IPS-18c (cell line): ENCODE data around the gene CDK6.
A peak's percentile ranks its signal among the peaks of the same experiment; 100 is the strongest.
"Not testable (repeated sequence)": the region's sequence is repeated elsewhere in the genome, so short reads cannot be mapped to it uniquely, and the experiment has no call there.

Experiments
- H3K4me3 ChIP-seq: 2 replicates; pipeline ENCODE4 v1.7.0; 2013; ENCODE audit warnings: low read depth, mild to moderate bottlenecking, low read length, moderate library complexity; ENCODE audit not compliant: insufficient read depth
- H3K9me3 ChIP-seq: one replicate; pipeline ENCODE4 v1.6.1; 2013; ENCODE audit warnings: mild to moderate bottlenecking, low read length, moderate library complexity; ENCODE audit not compliant: control insufficient read depth, insufficient read depth

CDK6 gene

GRCh38 chr7:92836489-92836999 lies at the start of gene CDK6:
Gene CDK6 (minus strand): TSS chr7:92836573. CDS start chr7:92833323, 3,250 bp downstream.
- Histone ChIP-seq H3K4me3 (peak within 1 kb of the TSS; percentile 78), H3K9me3 (no peaks in the 10 kb centered on the region)

GRCh38 chr7:92886039-92886438 lies 49.7 kb upstream of the CDK6 start:
- not testable (repeated sequence) for H3K9me3 ChIP-seq

GRCh38 chr7:92884218-92884617 lies 47.8 kb upstream of the CDK6 start:
- Histone ChIP-seq H3K4me3 (no peak overlapping the region), H3K9me3 (no peaks in the 10 kb centered on the region)

More at GRCh38 chr7:92886039-92886438, 49.7 kb upstream of the CDK6 start:
- H3K4me3 ChIP-seq: not testable (repeated sequence)

GRCh38 chr7:92882760-92883159 lies 46.4 kb upstream of the CDK6 start:
- Histone ChIP-seq H3K9me3 (no peaks in the 10 kb centered on the region), H3K4me3 (no peak overlapping the region)

- no peak overlapping the region for H3K4me3 ChIP-seq
- no peaks in the 10 kb centered on the region for H3K9me3 ChIP-seq
Observed at GRCh38 chr7:92881091-92881485, 44.7 kb upstream of the CDK6 start.

GRCh38 chr7:92880212-92881090 lies 44.1 kb upstream of the CDK6 start:
- Histone ChIP-seq H3K9me3 (no peaks in the 10 kb centered on the region), H3K4me3 (no peak overlapping the region)

- Histone ChIP-seq H3K9me3 (no peaks in the 10 kb centered on the region), H3K4me3 (no peak overlapping the region)
Observed at GRCh38 chr7:92877367-92877766, 41.0 kb upstream of the CDK6 start.

- Histone ChIP-seq H3K4me3 (no peak overlapping the region), H3K9me3 (no peaks in the 10 kb centered on the region)
Observed at GRCh38 chr7:92876836-92877235, 40.5 kb upstream of the CDK6 start.

- Histone ChIP-seq H3K4me3 (no peak overlapping the region), H3K9me3 (no peaks in the 10 kb centered on the region)
Observed at GRCh38 chr7:92875719-92876118, 39.3 kb upstream of the CDK6 start.

- H3K9me3 ChIP-seq: no peaks in the 10 kb centered on the region
Observed at GRCh38 chr7:92875173-92875572, 38.8 kb upstream of the CDK6 start.

GRCh38 chr7:92874567-92874966 lies 38.2 kb upstream of the CDK6 start:
- Histone ChIP-seq H3K4me3 (no peak overlapping the region), H3K9me3 (no peaks in the 10 kb centered on the region)

More at GRCh38 chr7:92875173-92875572, 38.8 kb upstream of the CDK6 start:
- H3K4me3 ChIP-seq: no peak overlapping the region

GRCh38 chr7:92873776-92874175 lies 37.4 kb upstream of the CDK6 start:
- H3K9me3 ChIP-seq: no peaks in the 10 kb centered on the region
- H3K4me3 ChIP-seq: no peak overlapping the region

GRCh38 chr7:92872701-92873100 lies 36.3 kb upstream of the CDK6 start:
- Histone ChIP-seq H3K4me3 (no peak overlapping the region), H3K9me3 (no peaks in the 10 kb centered on the region)

GRCh38 chr7:92868683-92869293 lies 32.4 kb upstream of the CDK6 start:
- H3K9me3 ChIP-seq: no peaks in the 10 kb centered on the region
- no peak overlapping the region for H3K4me3 ChIP-seq

- H3K4me3 ChIP-seq, H3K9me3 ChIP-seq: not testable (repeated sequence)
Observed at GRCh38 chr7:92864169-92864568, 27.8 kb upstream of the CDK6 start.

GRCh38 chr7:92856436-92856835 lies 20.1 kb upstream of the CDK6 start:
- Histone ChIP-seq H3K4me3 (no peak overlapping the region), H3K9me3 (no peaks in the 10 kb centered on the region)

- Histone ChIP-seq H3K9me3 (no peaks in the 10 kb centered on the region), H3K4me3 (no peak overlapping the region)
Observed at GRCh38 chr7:92854501-92855238, 18.3 kb upstream of the CDK6 start.

- no peaks in the 10 kb centered on the region for H3K9me3 ChIP-seq
- no peak overlapping the region for H3K4me3 ChIP-seq
Observed at GRCh38 chr7:92851732-92852131, 15.4 kb upstream of the CDK6 start.
